Liver (tissue), 3 donors: Measurements from ENCODE around the gene IRAK3.
"Not testable (repeated sequence)": the region's sequence is repeated elsewhere in the genome, so short reads cannot be mapped to it uniquely, and the experiment has no call there.

Experiments
- ATF3 ChIP-seq: IDR thresholded peaks from 2 replicates; pipeline ENCODE4 v1.6.1; 2016; ENCODE audit warnings: antibody characterized with exemption
- CTCF ChIP-seq: fragments of 150-350 bp; IDR thresholded peaks from 2 replicates; pipeline ENCODE4 v1.5.1; 2017; ENCODE audit warnings: improper control_type of control experiment, low read depth, low read length; ENCODE audit not compliant: missing input control
- FOXA1 ChIP-seq: IDR thresholded peaks from 2 replicates; pipeline ENCODE4 v1.6.1; 2016; ENCODE audit warnings: antibody characterized with exemption
- JUND ChIP-seq, 2 donors: IDR thresholded peaks; 2 replicates each; pipeline ENCODE4 v1.6.1; 2016; ENCODE audit warnings: antibody characterized with exemption in 2 of 2
- MAX ChIP-seq: IDR thresholded peaks from 2 replicates; pipeline ENCODE4 v1.6.1; 2016; ENCODE audit warnings: antibody characterized with exemption
- donor health status: healthy.
- donor health status: healthy.

GRCh38 chr12:66174391-66175325 lies 14.4 kb upstream of the IRAK3 start:
- TF ChIP-seq FOXA1; CTCF; MAX; ATF3; JUND (IDR thresholded peaks at IDR 0.05): not testable (repeated sequence)
